Superior temporal gyrus (tissue), 1 donor: ENCODE data around the gene PRMT7.

ENCODE experiments used
- DNase-seq: peaks from one replicate; pipeline ENCODE4 v3.0.0-alpha.2; 2016; ENCODE audit errors: extremely low spot score

PRMT7 gene

GRCh38 chr16:68310774-68311511 is at the start of gene PRMT7, which contains the start of gene SLC7A6OS:
Gene PRMT7, plus strand, starts transcription at chr16:68311019. Its CDS starts 4,961 bp downstream, at chr16:68315980.
Gene SLC7A6OS, minus strand, starts transcription at chr16:68310946. Its CDS starts 20 bp downstream, at chr16:68310926.
- DNase-seq, result peak; percentile 96

GRCh38 chr16:68263559-68264127 is 47.2 kb upstream of the PRMT7 start:
- DNase-seq, result no peak

GRCh38 chr16:68264128-68265077 is 46.4 kb upstream of the PRMT7 start, which contains the start of gene SLC7A6:
Gene SLC7A6, plus strand, starts transcription at chr16:68264526. Its CDS starts 10,201 bp downstream, at chr16:68274727.
- DNase-seq, result peak; percentile 57

GRCh38 chr16:68265078-68265920 is 45.5 kb upstream of the PRMT7 start:
- DNase-seq, result peak; percentile 51

GRCh38 chr16:68267612-68268405 is 43.0 kb upstream of the PRMT7 start:
- no peak for DNase-seq

- no peak for DNase-seq
Measured at GRCh38 chr16:68269793-68270192, 41.0 kb upstream of the PRMT7 start.

GRCh38 chr16:68270353-68270752 is 40.5 kb upstream of the PRMT7 start:
- no peak for DNase-seq

GRCh38 chr16:68272507-68273209 is 38.2 kb upstream of the PRMT7 start:
- DNase-seq, result no peak

GRCh38 chr16:68273459-68273858 is 37.4 kb upstream of the PRMT7 start:
- DNase-seq, result no peak

- no peak for DNase-seq
Measured at GRCh38 chr16:68273896-68274295, 36.9 kb upstream of the PRMT7 start.

- DNase-seq, result no peak
Measured at GRCh38 chr16:68274441-68274840, 36.4 kb upstream of the PRMT7 start.

- DNase-seq, result no peak
Measured at GRCh38 chr16:68275611-68276191, 35.1 kb upstream of the PRMT7 start.

GRCh38 chr16:68276223-68276622 is 34.6 kb upstream of the PRMT7 start:
- DNase-seq, result no peak

- DNase-seq, result no peak
Measured at GRCh38 chr16:68279726-68280558, 30.9 kb upstream of the PRMT7 start.

- DNase-seq, result no peak
Measured at GRCh38 chr16:68281368-68282063, 29.3 kb upstream of the PRMT7 start.

- DNase-seq, result no peak
Measured at GRCh38 chr16:68282064-68282452, 28.8 kb upstream of the PRMT7 start.

- DNase-seq, result no peak
Measured at GRCh38 chr16:68283346-68283745, 27.5 kb upstream of the PRMT7 start.
